ENCODE results near the gene C18orf54.

GRCh38 chr18:54405290-54405689 lies 47.6 kb downstream of the C18orf54 start:
- TF ChIP-seq CTCF (IDR thresholded peaks at IDR 0.05; ENCODE audit: insufficient read depth, low read length) = no peak
- no peak for TF ChIP-seq POLR2AphosphoS5 (IDR thresholded peaks at IDR 0.05; ENCODE audit: low read depth)
